NB4 (cell line): ENCODE results near the gene LEMD2.

Source experiments
- DNase-seq: peaks from one replicate; pipeline ENCODE4 v3.0.0; 2010; ENCODE audit warnings: low read depth
- H3K4me3 ChIP-seq: one replicate; pipeline ENCODE4 v1.5.1; 2011; ENCODE audit warnings: mild to moderate bottlenecking, low read depth, low read length, moderate library complexity
- MAX ChIP-seq: IDR thresholded peaks from 2 replicates; pipeline ENCODE4 v1.6.1; 2011; ENCODE audit warnings: low read depth, low read length
- MYC ChIP-seq: IDR thresholded peaks from 2 replicates; pipeline ENCODE4 v1.6.1; 2011; ENCODE audit warnings: low read depth, low read length
- POLR2A ChIP-seq: IDR thresholded peaks from 2 replicates; pipeline ENCODE4 v1.6.1; 2011; ENCODE audit warnings: mild to moderate bottlenecking; ENCODE audit not compliant: insufficient read length; ENCODE audit errors: extremely low read depth
- TF ChIP-seq, protein P1 (sequence below): IDR thresholded peaks from one replicate; pipeline ENCODE4 v1.5.1; 2012; ENCODE audit warnings: low read depth, low read length

LEMD2 gene

DNA sequence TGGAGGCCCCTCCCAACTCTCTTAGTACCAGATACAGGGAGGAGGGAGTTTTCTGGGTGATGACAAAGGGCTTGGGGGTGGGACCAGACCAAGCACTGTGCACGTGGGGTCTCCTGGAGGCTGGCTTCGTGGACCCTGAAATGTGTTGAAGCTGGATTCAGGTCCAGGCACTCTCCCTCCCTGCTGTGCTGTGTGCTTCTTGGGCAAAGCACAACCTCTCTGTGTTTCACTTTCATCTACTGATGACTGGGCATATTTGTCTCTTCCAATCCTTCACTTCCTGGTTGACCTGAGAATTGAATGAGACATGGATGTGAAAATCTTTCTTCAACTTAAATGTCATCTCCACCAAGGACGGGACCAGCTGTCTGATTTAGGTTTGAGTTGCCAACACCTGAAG, 29.4 kb upstream of the LEMD2 start:
- no peak overlapping the region for H3K4me3 ChIP-seq
- TF ChIP-seq, protein P1, sequence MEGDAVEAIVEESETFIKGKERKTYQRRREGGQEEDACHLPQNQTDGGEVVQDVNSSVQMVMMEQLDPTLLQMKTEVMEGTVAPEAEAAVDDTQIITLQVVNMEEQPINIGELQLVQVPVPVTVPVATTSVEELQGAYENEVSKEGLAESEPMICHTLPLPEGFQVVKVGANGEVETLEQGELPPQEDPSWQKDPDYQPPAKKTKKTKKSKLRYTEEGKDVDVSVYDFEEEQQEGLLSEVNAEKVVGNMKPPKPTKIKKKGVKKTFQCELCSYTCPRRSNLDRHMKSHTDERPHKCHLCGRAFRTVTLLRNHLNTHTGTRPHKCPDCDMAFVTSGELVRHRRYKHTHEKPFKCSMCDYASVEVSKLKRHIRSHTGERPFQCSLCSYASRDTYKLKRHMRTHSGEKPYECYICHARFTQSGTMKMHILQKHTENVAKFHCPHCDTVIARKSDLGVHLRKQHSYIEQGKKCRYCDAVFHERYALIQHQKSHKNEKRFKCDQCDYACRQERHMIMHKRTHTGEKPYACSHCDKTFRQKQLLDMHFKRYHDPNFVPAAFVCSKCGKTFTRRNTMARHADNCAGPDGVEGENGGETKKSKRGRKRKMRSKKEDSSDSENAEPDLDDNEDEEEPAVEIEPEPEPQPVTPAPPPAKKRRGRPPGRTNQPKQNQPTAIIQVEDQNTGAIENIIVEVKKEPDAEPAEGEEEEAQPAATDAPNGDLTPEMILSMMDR: no peak
- no peak for TF ChIP-seq POLR2A
- no peak for TF ChIP-seq MAX
- no peak for TF ChIP-seq MYC
- no peak for DNase-seq

GRCh38 chr6:33817489-33817888, 28.6 kb upstream of the LEMD2 start:
- DNase-seq: no peak
- TF ChIP-seq, protein P1: no peak
- TF ChIP-seq MAX: no peak
- no peak for TF ChIP-seq POLR2A
- no peak for TF ChIP-seq MYC
- H3K4me3 ChIP-seq: no peak overlapping the region

GRCh38 chr6:33816911-33817310, 28.0 kb upstream of the LEMD2 start:
- DNase-seq: no peak
- TF ChIP-seq, protein P1: no peak
- TF ChIP-seq MYC: no peak
- no peak for TF ChIP-seq POLR2A
- H3K4me3 ChIP-seq: no peak overlapping the region

DNA sequence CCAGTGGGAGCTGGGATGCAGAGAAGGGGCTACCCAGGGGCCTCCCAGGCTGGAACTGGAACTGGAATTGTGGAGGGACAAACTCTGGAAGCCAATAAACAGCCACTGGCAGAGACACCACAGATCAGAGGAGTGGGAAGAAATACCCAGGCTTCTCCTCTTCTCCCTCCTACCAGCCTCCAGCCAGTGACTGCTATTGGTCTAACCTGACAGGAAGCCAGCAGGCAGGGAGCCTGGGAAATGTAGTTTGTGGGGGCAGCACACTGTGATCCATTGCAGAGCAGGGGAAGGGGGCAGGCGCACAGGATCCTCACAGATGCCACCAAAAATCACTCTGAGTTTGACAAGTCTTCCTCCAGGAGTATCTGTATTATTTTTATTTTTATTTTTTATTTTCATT, 26.9 kb upstream of the LEMD2 start:
- DNase-seq: peak; percentile 51
- H3K4me3 ChIP-seq: no peak overlapping the region
- no peak for TF ChIP-seq POLR2A
- no peak for TF ChIP-seq MAX
- no peak for TF ChIP-seq MYC
- TF ChIP-seq, protein P1: no peak

- no peak for DNase-seq
- no peak overlapping the region for H3K4me3 ChIP-seq
- TF ChIP-seq POLR2A (no peak), MAX (no peak), MYC (no peak)
- TF ChIP-seq, protein P1: no peak
These were observed 25.4 kb upstream of the LEMD2 start for GRCh38 chr6:33813990-33814985.
